PFSK-1 (cell line): ENCODE results near the gene LRCH1.

Source experiments
- FOXP2 ChIP-seq: optimal IDR thresholded peaks from 2 replicates; pipeline ENCODE3; 2011; ENCODE audit warnings: borderline replicate concordance, control low read depth, inconsistent platforms; ENCODE audit not compliant: insufficient read depth; ENCODE audit errors: extremely low read length, extremely low read depth
- POLR2AphosphoS5 ChIP-seq: IDR thresholded peaks from 2 replicates; pipeline ENCODE4 v1.6.1; 2012; ENCODE audit warnings: low read depth, mild to moderate bottlenecking, control low read depth, low read length, moderate library complexity
- SIN3A ChIP-seq: IDR thresholded peaks from 2 replicates; pipeline ENCODE4 v1.6.1; 2012; ENCODE audit warnings: mild to moderate bottlenecking, low read length, moderate library complexity, borderline replicate concordance; ENCODE audit not compliant: insufficient read depth
- TF ChIP-seq, protein P1 (sequence below), 2 experiments: IDR thresholded peaks; 2 replicates each; pipeline versions ENCODE4 v1.6.1 to v1.8.0; 2011 to 2012; ENCODE audit warnings: low read depth in 2 of 2, low read length in 2 of 2, control low read depth in 1 of 2, inconsistent platforms in 1 of 2, mild to moderate bottlenecking in 1 of 2, moderate library complexity in 1 of 2; ENCODE audit not compliant: insufficient read depth in 1 of 2

DNA sequence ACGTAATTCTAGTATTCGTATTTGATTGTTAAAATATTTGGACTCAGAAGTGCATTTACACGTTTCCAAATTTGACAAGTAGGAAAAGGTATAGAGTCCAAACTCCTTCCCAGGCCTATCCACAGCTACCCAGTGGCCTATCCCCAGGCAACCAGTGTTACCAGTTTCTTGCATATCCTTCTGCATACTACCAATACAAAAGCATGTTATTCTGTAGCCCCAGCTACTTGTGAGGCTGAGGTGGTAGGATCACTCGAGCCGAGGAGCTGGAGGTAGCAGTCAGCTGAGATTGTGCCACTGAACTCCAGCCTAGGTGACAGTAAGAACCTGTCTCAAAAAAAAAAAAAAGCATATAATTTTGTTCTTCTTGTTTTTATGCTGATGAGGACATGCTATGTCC, 67.1 kb downstream of the LRCH1 start:
- TF ChIP-seq, protein P1, sequence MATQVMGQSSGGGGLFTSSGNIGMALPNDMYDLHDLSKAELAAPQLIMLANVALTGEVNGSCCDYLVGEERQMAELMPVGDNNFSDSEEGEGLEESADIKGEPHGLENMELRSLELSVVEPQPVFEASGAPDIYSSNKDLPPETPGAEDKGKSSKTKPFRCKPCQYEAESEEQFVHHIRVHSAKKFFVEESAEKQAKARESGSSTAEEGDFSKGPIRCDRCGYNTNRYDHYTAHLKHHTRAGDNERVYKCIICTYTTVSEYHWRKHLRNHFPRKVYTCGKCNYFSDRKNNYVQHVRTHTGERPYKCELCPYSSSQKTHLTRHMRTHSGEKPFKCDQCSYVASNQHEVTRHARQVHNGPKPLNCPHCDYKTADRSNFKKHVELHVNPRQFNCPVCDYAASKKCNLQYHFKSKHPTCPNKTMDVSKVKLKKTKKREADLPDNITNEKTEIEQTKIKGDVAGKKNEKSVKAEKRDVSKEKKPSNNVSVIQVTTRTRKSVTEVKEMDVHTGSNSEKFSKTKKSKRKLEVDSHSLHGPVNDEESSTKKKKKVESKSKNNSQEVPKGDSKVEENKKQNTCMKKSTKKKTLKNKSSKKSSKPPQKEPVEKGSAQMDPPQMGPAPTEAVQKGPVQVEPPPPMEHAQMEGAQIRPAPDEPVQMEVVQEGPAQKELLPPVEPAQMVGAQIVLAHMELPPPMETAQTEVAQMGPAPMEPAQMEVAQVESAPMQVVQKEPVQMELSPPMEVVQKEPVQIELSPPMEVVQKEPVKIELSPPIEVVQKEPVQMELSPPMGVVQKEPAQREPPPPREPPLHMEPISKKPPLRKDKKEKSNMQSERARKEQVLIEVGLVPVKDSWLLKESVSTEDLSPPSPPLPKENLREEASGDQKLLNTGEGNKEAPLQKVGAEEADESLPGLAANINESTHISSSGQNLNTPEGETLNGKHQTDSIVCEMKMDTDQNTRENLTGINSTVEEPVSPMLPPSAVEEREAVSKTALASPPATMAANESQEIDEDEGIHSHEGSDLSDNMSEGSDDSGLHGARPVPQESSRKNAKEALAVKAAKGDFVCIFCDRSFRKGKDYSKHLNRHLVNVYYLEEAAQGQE (IDR thresholded peaks at IDR 0.05; ENCODE audit: insufficient read depth in 1 of 2, low read depth in 2 of 2, low read length in 2 of 2) = no peak
- TF ChIP-seq POLR2AphosphoS5 = no peak
- TF ChIP-seq SIN3A = no peak
- no peak for TF ChIP-seq FOXP2
